Testis (tissue), 3 donors: ENCODE measurements around the gene EID1. TPM values are rescaled to one million over a fixed set of nuclear protein-coding genes. Genes with fewer than 3 reads are reported as not detected.

Experiments
- DNase-seq: peaks from one replicate; pipeline ENCODE4 v3.0.0-alpha.2; 2019
- H3K27ac ChIP-seq, 2 donors: fragments of 200-600 bp; sonication (generic); one replicate each; pipeline ENCODE4 v1.5.1; 2019
- H3K27me3 ChIP-seq: fragments of 200-600 bp; sonication (generic); one replicate; pipeline ENCODE4 v1.5.1; 2019
- H3K36me3 ChIP-seq: fragments of 200-600 bp; sonication (generic); one replicate; pipeline ENCODE4 v1.5.1; 2017; ENCODE audit warnings: low read depth; ENCODE audit errors: missing control alignments
- H3K4me1 ChIP-seq: fragments of 200-600 bp; sonication (generic); one replicate; pipeline ENCODE4 v1.5.1; 2019
- H3K4me3 ChIP-seq, 2 donors: fragments of 200-600 bp; sonication (generic); one replicate each; pipeline ENCODE4 v1.5.1; 2017 to 2019
- H3K9me3 ChIP-seq: fragments of 200-600 bp; sonication (generic); one replicate; pipeline ENCODE4 v1.5.1; 2017
- POLR2A ChIP-seq: fragments of 450-650 bp; IDR thresholded peaks from one replicate; pipeline ENCODE4 v1.6.1; 2017; ENCODE audit warnings: antibody characterized with exemption, mild to moderate bottlenecking, moderate library complexity
- WGBS, 2 donors: methylation state at CpG; one replicate each; pipeline ENCODE4 v1.1.5; 2018; 5-methylcytosine and 5-hydroxymethylcytosine counted together
- intact Hi-C: fragments of 100-400 bp; cut with DNase I; formaldehyde crosslinking; loops from one replicate; pipeline ENCODE4 v1.15.1; 2023; ENCODE audit warnings: low total_unique reads
- polyA plus RNA-seq: library from polyadenylated mRNA; stranded (reverse); fragments of 350-450 nt; fragmentation: Illumina TruSeq; extraction: RNeasy Lipid Tissue Mini Kit (QIAGEN cat#74804); gene quantifications from one replicate; pipeline ENCODE4 v1.2.3, GENCODE V29; 2014; ENCODE audit warnings: low read depth, low replicate concordance; ENCODE audit not compliant: insufficient read depth
- total RNA-seq, 2 donors: library from RNA; depleted of rRNA; stranded (reverse); fragments of >200 nt; gene quantifications; one replicate each; pipeline ENCODE4 v1.2.3, GENCODE V29; 2016
- TF ChIP-seq, protein P1 (sequence below), 3 experiments: fragments of 450-650 bp in 2 of 3; fragments of 200-600 bp in 1 of 3; sonication (generic) in 1 of 3; IDR thresholded peaks; one replicate each; pipeline ENCODE4 v1.5.1; 2016 to 2019; ENCODE audit warnings: antibody characterized with exemption in 3 of 3, mild to moderate bottlenecking in 2 of 3, moderate library complexity in 1 of 3

Gene EID1
- total and polyA plus RNA-seq, 3 donors from 2014 or later, result 84.1 to 229 (median 164) TPM

- no peaks in the 10 kb centered on the region for H3K27me3 ChIP-seq
- no peak for DNase-seq
Observed at GRCh38 chr15:48891232-48891765, 13.4 kb downstream of the EID1 start.

GRCh38 chr15:48893311-48893710, 15.4 kb downstream of the EID1 start:
- no peak for TF ChIP-seq POLR2A
- TF ChIP-seq, protein P1, sequence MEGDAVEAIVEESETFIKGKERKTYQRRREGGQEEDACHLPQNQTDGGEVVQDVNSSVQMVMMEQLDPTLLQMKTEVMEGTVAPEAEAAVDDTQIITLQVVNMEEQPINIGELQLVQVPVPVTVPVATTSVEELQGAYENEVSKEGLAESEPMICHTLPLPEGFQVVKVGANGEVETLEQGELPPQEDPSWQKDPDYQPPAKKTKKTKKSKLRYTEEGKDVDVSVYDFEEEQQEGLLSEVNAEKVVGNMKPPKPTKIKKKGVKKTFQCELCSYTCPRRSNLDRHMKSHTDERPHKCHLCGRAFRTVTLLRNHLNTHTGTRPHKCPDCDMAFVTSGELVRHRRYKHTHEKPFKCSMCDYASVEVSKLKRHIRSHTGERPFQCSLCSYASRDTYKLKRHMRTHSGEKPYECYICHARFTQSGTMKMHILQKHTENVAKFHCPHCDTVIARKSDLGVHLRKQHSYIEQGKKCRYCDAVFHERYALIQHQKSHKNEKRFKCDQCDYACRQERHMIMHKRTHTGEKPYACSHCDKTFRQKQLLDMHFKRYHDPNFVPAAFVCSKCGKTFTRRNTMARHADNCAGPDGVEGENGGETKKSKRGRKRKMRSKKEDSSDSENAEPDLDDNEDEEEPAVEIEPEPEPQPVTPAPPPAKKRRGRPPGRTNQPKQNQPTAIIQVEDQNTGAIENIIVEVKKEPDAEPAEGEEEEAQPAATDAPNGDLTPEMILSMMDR (IDR thresholded peaks at IDR 0.05), result no peak
- Histone ChIP-seq H3K9me3 (no peaks in the 10 kb centered on the region), H3K27ac (peak overlapping the region in 1 of 2 donors; percentile 90), H3K4me3 (no peak overlapping the region), H3K36me3 (no peaks in the 10 kb centered on the region), H3K4me1 (peaks cover 21% of the 10 kb centered on the region), H3K27me3 (no peaks in the 10 kb centered on the region)
- no peak for DNase-seq
- WGBS, 2 donors, result 80% methylated on average over 3 of the region's 3 CpGs
- intact Hi-C loops, result no loop called here

More at GRCh38 chr15:48891232-48891765, 13.4 kb downstream of the EID1 start:
- TF ChIP-seq, protein P1 (IDR thresholded peaks at IDR 0.05), result no peak
- TF ChIP-seq POLR2A, result no peak
- 59 to 64% methylated on average over 6 of the region's 6 CpGs for WGBS, 2 donors
- intact Hi-C loops, result no loop called here
- Histone ChIP-seq H3K9me3 (no peaks in the 10 kb centered on the region), H3K27ac (no peak overlapping the region), H3K4me3 (no peak overlapping the region), H3K4me1 (peaks cover 14% of the 10 kb centered on the region), H3K36me3 (no peaks in the 10 kb centered on the region)

DNA sequence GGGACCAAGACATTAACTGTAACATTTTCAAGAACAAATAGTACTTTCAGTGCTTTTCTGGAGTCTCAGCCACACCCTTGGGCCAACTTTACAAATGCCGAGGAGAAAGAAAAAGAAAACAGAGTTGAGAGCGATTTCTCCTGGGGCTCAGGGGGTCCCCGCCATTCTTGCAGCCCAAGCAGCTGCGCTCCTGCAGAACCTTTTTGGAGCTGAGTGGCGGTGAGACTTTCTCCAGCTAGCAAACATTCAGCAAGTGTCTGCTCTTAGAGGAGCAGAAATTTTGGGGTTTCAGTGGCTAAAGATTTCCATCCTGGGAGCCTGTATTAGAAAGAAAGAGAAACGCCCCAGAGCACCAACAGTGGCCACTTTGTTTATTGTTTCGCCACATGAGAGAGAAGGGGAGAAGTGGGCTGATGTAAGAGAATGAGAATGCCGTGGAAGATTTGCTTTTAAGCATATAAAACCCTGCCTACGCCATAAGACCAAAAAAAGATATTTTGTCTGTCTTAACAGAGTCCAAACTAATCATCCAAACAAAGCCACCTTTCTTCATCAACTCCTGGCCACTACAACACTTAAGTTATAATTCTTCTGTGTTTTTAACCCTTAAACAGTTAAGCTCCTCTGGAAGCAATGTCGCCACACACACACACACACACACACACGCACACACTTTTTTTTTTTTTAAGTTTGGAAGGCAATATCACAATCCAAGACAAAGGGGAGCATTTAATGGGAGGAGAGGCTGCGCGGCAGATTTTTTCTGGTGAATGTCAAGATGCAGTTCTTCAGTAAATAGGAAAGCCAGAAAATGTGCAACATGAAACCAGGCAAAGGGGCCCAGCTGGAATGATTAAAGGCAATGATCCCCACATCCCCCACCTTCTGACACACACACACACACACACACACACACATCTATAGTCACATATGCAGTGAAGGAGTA, 19.2 kb downstream of the EID1 start:
- Histone ChIP-seq H3K9me3 (no peaks in the 10 kb centered on the region), H3K27me3 (no peaks in the 10 kb centered on the region), H3K4me1 (peaks cover 28% of the 10 kb centered on the region), H3K4me3 (peak overlapping the region; percentile 35 to 37), H3K27ac (peak overlapping the region; percentile 81 to 90), H3K36me3 (no peaks in the 10 kb centered on the region)
- intact Hi-C loops, result no loop called here
- WGBS, 2 donors, result 13 to 14% methylated on average over 13 of the region's 13 CpGs
- TF ChIP-seq, protein P1 (IDR thresholded peaks at IDR 0.05), result no peak
- TF ChIP-seq POLR2A, result no peak
- peak; percentile 58 for DNase-seq

- peaks cover 28% of the 10 kb centered on the region for H3K4me1 ChIP-seq
- H3K27ac ChIP-seq, result peak overlapping the region; percentile 81 to 90
- 57% methylated on average over 4 of the region's 4 CpGs for WGBS, 2 donors
- no peak for TF ChIP-seq POLR2A
- TF ChIP-seq, protein P1 (IDR thresholded peaks at IDR 0.05), result no peak
- H3K9me3 ChIP-seq, result no peaks in the 10 kb centered on the region
- no peaks in the 10 kb centered on the region for H3K36me3 ChIP-seq
- no peak overlapping the region for H3K4me3 ChIP-seq
- no peak for DNase-seq
- H3K27me3 ChIP-seq, result no peaks in the 10 kb centered on the region
- intact Hi-C loops, result no loop called here
Observed at GRCh38 chr15:48898032-48898431, 20.1 kb downstream of the EID1 start.
